ENCODE data around the gene PBX4.
"Not testable (repeated sequence)": the region's sequence is repeated elsewhere in the genome, so short reads cannot be mapped to it uniquely, and the experiment has no call there.

PBX4 gene

GRCh38 chr19:19627621-19628500, 9.4 kb upstream of the PBX4 start, which contains the start of gene LPAR2:
Gene LPAR2, minus strand, starts transcription at chr19:19628220. Its CDS starts 945 bp downstream, at chr19:19627275.
- DNase-seq (ENCODE audit: low read depth in 2 of 2), result peak; percentile 72 to 74

- no peak for DNase-seq (ENCODE audit: low read depth in 2 of 2)
Measured at GRCh38 chr19:19626516-19627472, 8.3 kb upstream of the PBX4 start.

DNA sequence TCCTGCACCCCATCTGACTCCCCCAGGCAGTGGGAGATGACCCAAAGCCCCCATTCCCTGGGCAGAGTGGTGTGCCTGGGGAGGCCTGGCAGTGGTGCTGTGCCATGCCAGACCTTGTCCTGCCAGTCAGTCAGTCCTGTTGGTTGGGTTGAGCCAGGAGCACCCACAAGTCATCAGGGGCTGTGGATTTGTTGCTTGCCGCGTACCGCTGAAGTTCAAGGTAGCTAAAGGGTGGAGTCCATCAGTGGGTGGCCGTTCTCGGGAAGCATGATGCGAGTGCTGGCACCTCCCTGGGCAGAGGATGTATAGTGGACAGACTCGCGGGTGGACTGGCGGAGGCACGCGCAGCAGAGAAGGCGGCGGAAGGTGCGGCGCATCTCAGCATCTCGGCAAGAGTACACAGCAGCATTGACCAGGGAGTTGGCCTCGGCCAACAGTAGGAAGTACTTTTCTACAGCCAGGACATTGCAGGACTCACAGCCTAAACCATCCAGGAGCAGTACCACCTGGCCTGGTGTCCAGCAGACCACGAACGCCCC, 5.6 kb upstream of the PBX4 start:
- no peak for DNase-seq (ENCODE audit: low read depth in 2 of 2)

DNA sequence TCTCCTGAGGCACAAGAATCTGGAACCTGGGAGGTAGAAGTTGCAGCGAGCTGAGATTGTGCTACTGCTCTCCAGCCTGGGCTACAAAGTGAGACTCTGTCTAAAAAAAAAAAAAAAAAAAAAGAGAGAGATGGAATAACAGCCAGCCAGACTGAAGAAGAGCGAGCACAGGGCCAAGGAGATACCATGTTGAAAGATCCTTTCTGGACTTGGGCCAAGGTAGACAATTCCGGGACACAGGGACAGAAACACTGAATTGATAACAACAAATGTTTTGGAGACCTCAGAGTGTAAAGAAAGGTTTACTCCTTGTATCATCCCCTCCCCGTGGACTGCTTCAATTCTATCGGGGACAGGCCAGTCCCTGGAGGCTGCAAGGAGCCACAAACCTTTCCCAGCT, 4.9 kb upstream of the PBX4 start:
- DNase-seq (ENCODE audit: low read depth in 2 of 2), result no peak

GRCh38 chr19:19619849-19620210, 1.3 kb upstream of the PBX4 start:
- DNase-seq (ENCODE audit: low read depth in 2 of 2), result no peak

DNA sequence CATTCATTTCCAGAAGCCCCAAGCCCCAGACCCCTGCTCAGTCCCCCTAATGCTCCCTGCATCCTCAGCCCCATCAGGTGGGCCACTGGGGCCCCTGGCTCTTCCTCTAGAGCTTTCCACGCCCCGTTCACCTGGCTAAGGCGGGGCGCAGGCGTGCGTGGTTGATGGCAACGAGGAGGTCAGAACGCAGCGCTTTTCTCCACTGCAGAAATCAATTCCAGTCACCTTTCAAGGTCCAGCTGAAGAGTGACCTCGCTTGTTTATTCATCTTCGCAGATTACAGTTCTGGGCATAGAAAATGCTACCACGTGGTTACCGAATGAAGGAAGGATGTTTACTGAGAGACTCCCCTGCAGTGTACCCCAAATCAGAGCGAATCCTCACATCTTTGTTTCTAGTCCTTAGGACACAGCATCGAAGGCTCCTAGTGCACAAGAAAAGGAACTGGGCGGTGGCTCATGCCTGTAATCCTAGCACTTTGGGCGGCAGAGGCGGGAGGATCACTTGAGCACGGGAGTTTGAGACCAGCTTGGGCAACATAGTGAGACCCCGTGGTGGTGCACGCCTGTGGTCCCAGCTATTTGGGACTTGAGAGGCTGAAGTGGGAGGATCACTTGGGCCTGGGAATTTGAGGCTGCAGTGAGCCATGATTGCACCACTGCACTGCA, 828 bp upstream of the PBX4 start:
- DNase-seq (ENCODE audit: low read depth in 2 of 2), result no peak

GRCh38 chr19:19615086-19615485, 3.4 kb downstream of the PBX4 start:
- no peak for DNase-seq (ENCODE audit: low read depth in 2 of 2)

DNA sequence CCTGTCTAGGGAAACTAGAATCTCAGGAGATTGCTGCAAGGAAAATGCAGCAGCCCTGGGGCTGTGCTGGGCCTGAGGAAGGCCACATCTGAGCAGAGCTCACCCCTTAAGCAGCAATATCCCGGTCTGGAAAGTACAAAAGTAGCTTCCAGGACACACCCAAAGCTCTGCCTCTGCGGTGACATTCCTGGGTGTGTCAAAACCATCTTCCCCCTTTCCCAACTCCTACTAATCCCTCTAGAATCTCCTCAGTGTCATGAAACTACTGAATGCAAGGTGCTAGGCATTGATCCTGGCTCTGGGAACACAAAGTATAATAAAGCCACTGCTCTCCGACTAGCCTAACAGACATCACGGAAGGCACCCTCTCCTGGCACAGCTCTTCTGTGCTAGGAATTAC, 5.0 kb downstream of the PBX4 start:
- DNase-seq (ENCODE audit: low read depth in 2 of 2), result no peak

- no peak for DNase-seq (ENCODE audit: low read depth in 2 of 2)
Measured at GRCh38 chr19:19610376-19611202, 7.9 kb downstream of the PBX4 start.

GRCh38 chr19:19606686-19607085, 11.8 kb downstream of the PBX4 start:
- not testable (repeated sequence) for DNase-seq (ENCODE audit: low read depth in 2 of 2)

DNA sequence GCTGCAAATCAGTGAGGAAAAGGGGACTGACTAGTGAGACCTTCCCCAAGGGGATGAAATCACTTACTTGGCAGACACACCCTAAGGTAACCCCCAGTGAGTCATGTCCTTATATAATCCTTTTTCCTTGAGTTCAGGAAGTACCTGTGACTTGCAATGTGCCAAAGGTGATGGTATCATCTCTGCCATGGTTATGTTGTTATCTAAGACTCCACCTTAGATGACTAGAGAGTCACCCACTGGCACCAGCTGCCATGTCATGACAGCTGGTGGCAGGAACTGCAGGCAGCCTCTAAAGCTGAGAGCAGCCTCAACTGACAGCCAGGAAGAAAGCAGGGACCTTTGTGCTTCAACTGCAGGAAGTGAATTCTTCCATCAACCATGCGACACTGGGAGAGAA, 12.5 kb downstream of the PBX4 start:
- no peak for DNase-seq (ENCODE audit: low read depth in 2 of 2)

- no peak for DNase-seq (ENCODE audit: low read depth in 2 of 2)
Measured at GRCh38 chr19:19602713-19603324, 15.7 kb downstream of the PBX4 start.

DNA sequence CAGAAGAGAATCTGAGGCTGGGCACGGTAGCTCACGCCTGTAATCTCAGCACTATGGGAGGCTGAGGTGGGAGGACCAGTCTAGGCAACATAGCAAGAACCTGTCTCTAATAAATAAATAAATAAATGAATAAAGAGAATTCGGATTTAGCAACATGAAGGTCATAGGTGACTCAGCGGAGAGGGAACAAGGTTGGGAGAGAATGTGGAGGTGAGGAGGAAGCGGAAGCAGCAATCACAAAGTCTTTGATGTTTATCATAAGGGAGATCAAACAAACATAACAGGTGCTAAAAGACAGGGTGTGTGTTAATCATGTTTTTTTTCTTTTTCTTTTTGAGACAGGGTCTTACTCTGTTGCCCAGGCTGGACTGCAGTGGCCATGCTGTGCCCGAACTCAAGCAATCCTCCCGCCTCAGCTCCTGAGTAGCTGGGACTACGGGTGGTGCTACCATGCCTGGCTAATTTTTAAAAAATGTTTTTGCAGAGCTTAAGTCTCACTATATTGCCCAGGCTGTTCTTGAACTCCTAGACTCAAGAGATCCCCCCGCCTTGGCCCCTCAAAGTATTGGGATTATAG, 16.3 kb downstream of the PBX4 start:
- peak in 1 of 2 donors; percentile 40 for DNase-seq (ENCODE audit: low read depth in 2 of 2)

DNA sequence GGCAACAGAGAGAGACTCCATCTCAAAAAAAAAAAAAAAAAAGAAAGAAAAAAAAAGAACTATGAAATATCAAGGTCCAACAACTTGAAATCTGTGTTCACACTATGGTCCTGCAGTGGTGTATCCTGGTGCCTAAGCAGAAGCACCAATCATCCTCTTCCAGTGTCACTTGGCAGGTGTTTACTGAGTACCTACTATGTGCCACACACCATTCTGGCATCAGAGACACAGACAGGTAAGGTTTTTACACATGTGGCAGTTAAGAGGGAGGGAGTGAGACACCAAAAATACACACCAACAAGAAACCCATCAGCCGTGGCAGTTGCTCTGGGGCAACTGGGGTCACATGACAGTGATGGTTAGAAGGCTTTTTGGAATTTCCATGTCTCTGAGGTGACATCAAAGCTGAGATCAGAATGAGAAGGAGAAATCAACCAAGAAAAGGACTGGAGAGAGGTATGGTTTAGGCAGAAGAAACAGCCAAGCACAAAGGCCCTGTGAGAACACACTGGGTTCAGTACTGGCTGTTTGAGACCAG, 17.6 kb downstream of the PBX4 start:
- DNase-seq (ENCODE audit: low read depth in 2 of 2), result no peak

GRCh38 chr19:19598728-19599451, 19.6 kb downstream of the PBX4 start:
- DNase-seq (ENCODE audit: low read depth in 2 of 2), result peak; percentile 24 to 40

- DNase-seq (ENCODE audit: low read depth in 2 of 2), result peak in 1 of 2 donors; percentile 51
Measured at GRCh38 chr19:19597809-19598306, 20.6 kb downstream of the PBX4 start.

DNA sequence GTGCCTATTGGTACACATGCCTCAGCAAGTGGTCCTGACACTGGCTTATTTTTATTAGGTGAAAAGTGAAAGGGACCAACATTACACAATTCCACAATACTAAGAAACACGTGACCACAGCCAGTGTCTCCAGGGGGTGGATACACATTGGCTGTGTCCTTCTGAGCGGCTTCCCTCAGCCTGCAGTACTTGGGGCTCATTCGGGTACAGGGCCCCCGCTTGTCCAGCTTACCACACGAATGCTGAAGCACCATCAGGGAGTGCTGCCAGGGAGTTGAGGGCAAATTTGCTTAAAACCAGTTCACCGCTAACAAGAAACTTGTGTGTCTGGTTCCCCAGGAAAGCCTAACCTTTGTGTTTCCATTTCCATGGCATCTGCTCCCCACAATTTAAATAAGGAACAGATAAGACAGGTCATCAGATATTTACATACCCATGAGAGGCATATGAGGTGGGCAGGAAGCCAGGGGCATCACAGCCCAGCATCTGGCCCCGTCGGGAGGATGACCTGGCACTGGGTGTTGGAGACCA, 23.3 kb downstream of the PBX4 start:
- DNase-seq (ENCODE audit: low read depth in 2 of 2), result no peak

- DNase-seq (ENCODE audit: low read depth in 2 of 2), result no peak
Measured at GRCh38 chr19:19594381-19594780, 24.1 kb downstream of the PBX4 start.

- DNase-seq (ENCODE audit: low read depth in 2 of 2), result no peak
Measured at GRCh38 chr19:19592690-19593089, 25.8 kb downstream of the PBX4 start.

Measured in stimulated activated CD4-positive, alpha-beta T cell treated with anti-CD3 and anti-CD28 coated beads, Interleukin-1b, Interleukin-23, amount 100 ng/mL, for 4 hours (primary cell).